ENCODE data around the gene HUNK.

The HUNK gene

DNA sequence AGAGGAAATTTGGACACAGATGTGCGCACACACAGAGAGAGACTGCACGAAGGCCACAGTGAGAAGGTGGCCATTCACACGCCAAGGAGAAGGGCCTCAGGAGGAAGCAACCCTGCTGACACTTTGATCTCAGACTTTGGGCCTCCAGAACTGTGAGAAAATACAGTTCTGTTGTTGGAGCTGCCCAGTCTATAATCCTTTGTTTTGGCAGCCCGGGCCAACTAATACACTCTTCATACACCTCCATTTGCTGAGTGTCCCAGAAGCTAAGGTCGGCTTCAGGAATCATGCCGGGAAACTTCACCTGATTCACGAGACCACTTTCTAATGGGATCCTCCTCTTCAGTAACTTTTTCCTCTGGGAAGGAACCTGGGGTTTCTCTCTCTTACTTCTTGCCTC is 23.2 kb downstream of the HUNK start:
- ChIA-PET CTCF (interaction anchor here (0.5 kb wide), 1 partner anchor 108 kb away, joined by 7 read pairs; no protein-coding TSS in a partner anchor), POLR2A (ENCODE audit: low non-redundant PET) (no interaction called here)
- H3K27ac ChIP-seq = no peak overlapping the region
- TF ChIP-seq, protein P1, sequence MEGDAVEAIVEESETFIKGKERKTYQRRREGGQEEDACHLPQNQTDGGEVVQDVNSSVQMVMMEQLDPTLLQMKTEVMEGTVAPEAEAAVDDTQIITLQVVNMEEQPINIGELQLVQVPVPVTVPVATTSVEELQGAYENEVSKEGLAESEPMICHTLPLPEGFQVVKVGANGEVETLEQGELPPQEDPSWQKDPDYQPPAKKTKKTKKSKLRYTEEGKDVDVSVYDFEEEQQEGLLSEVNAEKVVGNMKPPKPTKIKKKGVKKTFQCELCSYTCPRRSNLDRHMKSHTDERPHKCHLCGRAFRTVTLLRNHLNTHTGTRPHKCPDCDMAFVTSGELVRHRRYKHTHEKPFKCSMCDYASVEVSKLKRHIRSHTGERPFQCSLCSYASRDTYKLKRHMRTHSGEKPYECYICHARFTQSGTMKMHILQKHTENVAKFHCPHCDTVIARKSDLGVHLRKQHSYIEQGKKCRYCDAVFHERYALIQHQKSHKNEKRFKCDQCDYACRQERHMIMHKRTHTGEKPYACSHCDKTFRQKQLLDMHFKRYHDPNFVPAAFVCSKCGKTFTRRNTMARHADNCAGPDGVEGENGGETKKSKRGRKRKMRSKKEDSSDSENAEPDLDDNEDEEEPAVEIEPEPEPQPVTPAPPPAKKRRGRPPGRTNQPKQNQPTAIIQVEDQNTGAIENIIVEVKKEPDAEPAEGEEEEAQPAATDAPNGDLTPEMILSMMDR (conservative IDR thresholded peaks at IDR 0.05; ENCODE audit: low read depth) = no peak
- no peak for DNase-seq (ENCODE audit: low spot score)

DNA sequence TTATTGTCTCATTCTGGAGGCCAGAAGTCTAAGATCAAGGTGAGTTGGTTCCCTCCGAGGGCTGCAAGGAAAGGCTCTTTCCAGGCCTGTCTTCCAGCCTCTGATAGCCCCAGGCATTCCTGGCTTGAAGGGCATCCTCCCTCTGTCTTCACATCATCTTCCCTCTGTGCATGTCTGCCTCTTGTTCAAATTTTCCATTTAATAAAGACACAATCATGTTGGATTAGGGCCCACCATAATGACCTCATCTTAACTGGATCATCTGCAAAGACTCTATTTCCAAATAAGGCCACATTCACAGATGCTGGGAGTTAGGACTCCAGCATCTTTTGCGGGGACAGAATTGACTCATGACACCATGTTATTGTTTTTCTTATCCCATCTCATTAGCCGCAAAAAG is 24.5 kb downstream of the HUNK start:
- TF ChIP-seq, protein P1 (conservative IDR thresholded peaks at IDR 0.05; ENCODE audit: low read depth) = no peak
- no peak overlapping the region for H3K27ac ChIP-seq
- DNase-seq (ENCODE audit: low spot score) = no peak
- POLR2A ChIA-PET (ENCODE audit: low non-redundant PET) = no interaction called here
- CTCF ChIA-PET = interaction anchor here (0.6 kb wide), 1 partner anchor 199 kb away, joined by 4 read pairs; no protein-coding TSS in a partner anchor

DNA sequence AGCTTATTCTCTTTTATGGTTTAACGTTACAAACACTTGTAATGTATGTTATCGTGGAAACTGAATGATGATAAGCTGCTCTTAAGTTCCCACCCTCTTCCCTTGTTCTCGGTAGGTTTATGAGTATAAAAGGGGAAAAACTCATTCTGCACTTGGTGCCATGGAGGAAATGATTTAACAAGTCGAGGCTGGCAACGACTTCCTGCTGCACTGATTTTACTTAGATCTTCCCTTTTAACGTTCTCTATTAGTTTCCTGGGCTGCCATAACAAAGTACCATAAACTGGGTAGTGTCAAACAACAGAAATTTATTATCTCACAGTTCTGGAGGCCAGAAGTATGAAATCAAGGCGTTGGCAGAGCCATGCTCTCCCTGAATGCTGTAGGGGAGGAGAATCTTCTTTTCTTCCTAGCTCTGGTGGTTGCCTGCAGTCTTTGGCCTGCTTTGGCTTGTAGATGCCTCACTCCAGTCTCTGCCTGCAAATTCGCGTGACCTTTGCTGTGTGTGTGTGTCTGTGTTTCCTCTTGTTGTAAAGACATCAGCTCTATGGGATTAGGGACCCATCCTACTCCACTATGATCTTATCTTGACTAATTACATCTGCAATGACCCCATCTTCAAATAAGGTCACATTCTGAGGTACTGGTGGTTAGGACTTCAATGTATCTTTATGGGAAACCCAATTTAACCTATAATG is 26.3 kb downstream of the HUNK start:
- CTCF ChIA-PET = no interaction called here
- no peak for DNase-seq (ENCODE audit: low spot score)
- no peak overlapping the region for H3K27ac ChIP-seq
- TF ChIP-seq, protein P1 (conservative IDR thresholded peaks at IDR 0.05; ENCODE audit: low read depth) = no peak
- POLR2A ChIA-PET (ENCODE audit: low non-redundant PET) = no interaction called here

DNA sequence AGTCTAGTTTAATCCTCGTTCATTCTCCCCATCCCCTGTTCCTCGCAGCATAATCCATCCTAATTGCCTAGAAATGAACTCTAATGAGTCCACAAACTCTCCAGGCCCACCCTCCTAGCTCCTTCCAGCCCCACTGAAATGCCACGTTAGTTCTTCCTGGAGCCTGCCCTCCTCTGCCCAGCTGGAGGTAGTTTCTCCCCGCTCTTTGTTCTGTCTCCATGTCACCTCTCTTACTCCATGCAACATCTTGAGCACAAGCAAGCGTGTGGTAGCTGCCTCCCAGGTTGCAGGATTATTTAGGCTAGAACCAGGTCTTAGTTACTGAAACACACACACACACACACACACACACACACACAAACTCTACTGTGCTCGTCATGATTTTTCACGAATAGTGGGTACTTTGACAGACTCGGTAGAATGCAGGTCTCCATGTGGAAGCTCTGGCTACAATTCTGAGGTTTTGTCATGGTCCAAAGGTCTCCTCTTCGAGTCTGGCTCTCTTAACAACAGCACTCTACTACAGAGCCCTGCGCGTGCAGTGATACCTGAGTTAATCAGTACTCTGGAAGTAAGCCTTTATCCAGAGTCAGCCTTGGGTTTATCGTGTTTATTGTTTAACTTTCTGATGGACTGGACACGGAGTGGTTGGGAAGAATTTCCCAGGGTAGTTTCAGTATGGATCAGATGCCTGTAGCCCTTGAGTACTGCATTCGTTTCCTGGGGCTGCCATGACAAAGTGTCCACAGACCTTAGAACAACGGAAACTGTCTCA is 27.5 kb downstream of the HUNK start:
- ChIA-PET POLR2A (ENCODE audit: low non-redundant PET) (no interaction called here), CTCF (interaction anchor here (0.6 kb wide), 1 partner anchor 8 kb away, joined by 3 read pairs; no protein-coding TSS in a partner anchor)
- no peak for DNase-seq (ENCODE audit: low spot score)
- TF ChIP-seq, protein P1 (conservative IDR thresholded peaks at IDR 0.05; ENCODE audit: low read depth) = no peak
- no peak overlapping the region for H3K27ac ChIP-seq

DNA sequence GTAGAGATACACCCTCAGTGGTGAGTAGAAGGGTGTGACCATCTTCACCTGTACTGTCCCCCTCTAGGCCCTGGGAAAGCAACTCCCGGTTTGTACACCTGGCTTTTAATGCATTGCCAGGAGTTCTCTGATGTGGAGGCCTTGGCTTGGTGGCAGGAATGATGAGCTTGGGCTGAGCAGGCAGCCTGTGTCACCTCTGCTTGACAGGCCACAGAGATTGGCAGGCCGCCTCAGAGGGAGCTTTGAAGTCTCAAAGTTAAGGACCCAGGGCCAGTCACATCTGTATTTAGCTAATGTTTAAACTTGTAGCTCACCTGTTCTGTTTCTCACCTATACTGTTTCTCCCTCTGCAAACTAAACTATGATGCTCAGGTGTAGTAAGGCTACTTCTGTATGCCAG is 28.5 kb downstream of the HUNK start:
- CTCF ChIA-PET = no interaction called here

DNA sequence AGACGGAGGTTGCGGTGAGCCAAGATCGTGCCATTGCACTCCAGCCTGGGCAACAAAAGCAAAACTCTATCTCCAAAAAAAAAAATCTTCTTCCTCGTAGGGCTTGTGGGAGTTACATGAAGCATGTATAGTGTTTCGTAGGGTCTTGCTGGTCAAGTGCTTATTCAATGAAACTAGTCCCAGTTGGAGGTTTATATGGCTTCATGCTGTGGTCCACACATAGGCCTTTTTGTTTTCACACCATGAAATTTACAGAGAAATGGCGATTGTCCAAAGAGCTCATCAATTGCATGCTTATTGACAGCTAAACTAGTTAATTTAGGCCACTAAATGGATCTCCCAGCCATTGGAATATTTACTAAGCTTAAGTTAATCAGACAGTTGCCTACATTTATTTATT is 29.6 kb downstream of the HUNK start:
- H3K27ac ChIP-seq = no peak overlapping the region
- no peak for DNase-seq (ENCODE audit: low spot score)
- TF ChIP-seq, protein P1 (conservative IDR thresholded peaks at IDR 0.05; ENCODE audit: low read depth) = no peak
- POLR2A ChIA-PET (ENCODE audit: low non-redundant PET) = no interaction called here
- CTCF ChIA-PET = interaction anchor here (0.6 to 0.7 kb wide), 2 partner anchors 36 to 43 kb away, joined by 3 to 7 read pairs; no protein-coding TSS in a partner anchor

More for the DNA sequence above, 28.5 kb downstream of the HUNK start:
- H3K27ac ChIP-seq = no peak overlapping the region
- TF ChIP-seq, protein P1 (conservative IDR thresholded peaks at IDR 0.05; ENCODE audit: low read depth) = no peak
- DNase-seq (ENCODE audit: low spot score) = no peak
- POLR2A ChIA-PET (ENCODE audit: low non-redundant PET) = no interaction called here

All from RWPE1 (cell line).